GM19468 (cell line): ENCODE data around the gene DMRT2.

Experiments used
- ATAC-seq: cut with Tn5 transposase; IDR thresholded peaks from one replicate; pipeline ENCODE4 v1.9.1; 2021; ENCODE audit warnings: mild to moderate bottlenecking, moderate library complexity, moderate number of reproducible peaks; ENCODE audit not compliant: unreplicated experiment; ENCODE audit errors: extremely low read depth

DMRT2 gene

DNA sequence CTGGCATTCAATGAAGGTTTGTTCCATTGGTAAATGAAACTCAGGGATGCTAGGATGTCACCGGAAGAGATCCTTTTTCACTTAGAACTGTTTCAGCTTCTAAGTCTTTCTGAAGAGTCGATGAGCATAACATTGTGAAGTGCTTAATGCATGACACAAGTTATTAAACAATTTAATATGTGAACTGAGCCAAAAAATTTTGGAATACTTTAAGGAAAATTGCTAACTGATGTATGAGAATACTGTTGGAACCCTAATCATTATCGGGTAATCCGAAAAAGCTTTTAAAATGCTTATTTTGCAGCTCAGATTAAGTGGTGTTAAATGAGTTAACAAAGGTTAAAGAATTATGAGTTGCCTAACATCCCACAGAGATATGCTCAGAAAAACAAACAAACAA is 34.9 kb downstream of the DMRT2 start:
- ATAC-seq = no peak

GRCh38 chr9:1086517-1086916 is 36.4 kb downstream of the DMRT2 start:
- no peak for ATAC-seq

GRCh38 chr9:1087120-1087881 is 37.1 kb downstream of the DMRT2 start:
- no peak for ATAC-seq

DNA sequence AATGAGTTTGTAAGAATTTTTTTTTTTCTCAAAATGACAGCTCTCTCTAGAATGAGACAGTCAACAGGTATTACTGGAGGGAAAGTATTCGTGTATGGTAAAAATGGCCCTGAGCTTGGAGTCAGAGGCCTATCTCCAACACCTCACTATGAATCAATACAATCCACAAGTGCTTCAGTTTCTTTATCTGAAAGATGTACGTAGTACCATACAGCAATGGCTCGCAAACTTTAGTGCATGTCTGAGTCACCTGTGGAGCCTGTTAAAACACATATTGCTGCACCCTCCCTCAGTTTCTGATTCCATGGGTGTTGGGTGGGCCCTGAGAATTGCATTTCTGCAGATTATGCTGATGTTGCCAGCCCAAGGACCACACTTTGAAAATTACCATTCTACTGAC is 44.6 kb downstream of the DMRT2 start:
- no peak for ATAC-seq

GRCh38 chr9:1096155-1096964 is 46.2 kb downstream of the DMRT2 start:
- no peak for ATAC-seq

DNA sequence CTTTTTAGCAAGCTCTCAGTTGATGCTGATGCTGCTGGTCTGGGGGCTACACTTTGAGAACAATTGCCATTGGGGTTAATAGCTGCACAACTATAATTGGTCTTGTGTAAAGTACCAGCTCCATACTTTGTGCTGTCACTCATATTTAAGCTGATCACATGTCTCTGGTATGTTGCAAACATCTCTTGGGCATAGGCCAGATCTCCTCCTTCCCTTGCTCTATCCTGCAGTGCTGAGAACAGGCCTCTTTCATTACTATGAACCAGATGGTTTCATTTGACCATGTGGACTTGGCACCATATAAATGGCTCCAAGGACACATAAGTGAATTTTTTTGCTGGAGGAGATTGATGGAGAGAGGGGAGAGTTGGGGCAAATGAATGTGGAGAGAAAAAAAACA is 48.4 kb downstream of the DMRT2 start:
- ATAC-seq = no peak

- no peak for ATAC-seq
Measured at GRCh38 chr9:1100201-1100600, 50.0 kb downstream of the DMRT2 start.

DNA sequence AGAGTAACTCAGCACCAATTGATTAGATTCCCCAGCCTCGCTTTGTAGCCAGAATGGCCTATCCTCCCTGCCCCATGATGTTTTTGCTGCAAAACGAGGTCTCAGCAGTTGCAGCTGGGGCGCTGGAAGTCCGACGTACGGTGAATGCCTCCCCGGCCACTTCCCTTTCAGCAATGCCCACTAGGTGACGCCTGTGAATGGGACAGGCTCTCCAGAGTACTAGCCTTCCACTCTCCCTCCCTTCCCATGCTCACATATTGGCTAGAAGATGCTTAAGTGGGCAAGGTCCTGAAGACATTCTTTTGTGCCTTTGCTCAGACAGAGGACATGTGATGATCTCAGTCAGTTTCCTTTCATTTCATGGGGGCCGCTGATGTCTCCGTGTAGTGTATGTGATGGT is 50.8 kb downstream of the DMRT2 start:
- no peak for ATAC-seq

DNA sequence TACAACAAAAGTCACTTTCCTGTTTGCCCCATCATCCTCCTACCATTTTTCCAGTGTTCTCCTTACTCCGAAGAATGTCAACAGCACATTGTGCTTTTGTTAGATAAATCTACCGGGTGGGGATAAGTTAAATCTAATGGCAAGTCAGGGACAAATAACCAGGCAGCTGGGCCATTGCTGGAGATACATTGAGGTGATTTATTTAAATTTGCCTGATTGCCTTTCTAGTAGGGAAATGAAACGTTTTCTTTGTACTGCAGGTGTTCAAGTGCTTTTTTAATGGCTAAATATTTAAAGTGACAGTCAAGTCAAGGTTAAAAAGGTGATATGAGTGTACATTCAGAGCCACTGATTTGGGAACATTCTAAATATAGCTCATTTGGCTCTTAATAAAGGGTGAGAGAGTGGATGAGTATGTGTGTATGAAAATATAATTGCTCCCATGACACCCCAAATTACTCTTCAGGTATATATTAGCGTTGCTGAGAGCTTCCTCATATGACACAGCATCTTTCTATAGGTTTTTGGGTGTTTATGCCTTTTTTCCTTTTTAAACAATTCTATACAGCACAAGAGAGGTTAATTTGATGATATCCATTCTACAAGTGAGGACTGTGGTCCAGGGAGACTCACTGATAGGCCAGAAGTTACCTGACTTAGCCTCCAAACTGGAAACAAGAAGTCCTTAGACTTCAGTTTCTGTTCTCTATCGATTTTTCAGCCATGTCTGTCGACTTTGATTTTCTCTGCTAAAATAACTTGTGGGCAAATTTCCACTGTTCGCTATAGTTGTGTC is 51.9 kb downstream of the DMRT2 start:
- no peak for ATAC-seq

DNA sequence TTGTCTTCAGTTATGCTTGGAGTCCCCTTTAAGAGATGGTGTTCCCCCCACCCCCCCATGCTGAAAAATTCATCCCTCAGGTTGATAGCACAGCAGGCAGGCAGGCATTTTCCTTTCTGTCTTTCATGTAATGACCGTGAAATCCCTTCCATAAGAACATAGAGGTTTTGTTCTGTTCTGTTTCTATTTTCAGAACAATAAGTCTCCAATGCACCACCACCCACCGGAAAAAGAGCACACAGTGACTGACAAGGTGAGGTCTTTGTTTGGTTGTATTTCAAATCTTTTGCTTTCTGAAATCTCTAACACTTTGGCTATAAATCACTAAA is 52.4 kb downstream of the DMRT2 start:
- no peak for ATAC-seq
